HepG2 (cell line): Measurements from ENCODE around the gene WNK2.

Experiments
- PAX8 ChIP-seq: sonication (generic); formaldehyde crosslinking; IDR thresholded peaks from 2 replicates; pipeline ENCODE4 v1.8.0; 2022; ENCODE audit warnings: mild to moderate bottlenecking, missing genetic modification reagents, borderline replicate concordance
- POLR2A ChIP-seq, 2 experiments: IDR thresholded peaks; 2 replicates each; pipeline ENCODE4 v1.6.1; 2011; ENCODE audit warnings: low read depth in 2 of 2, low read length in 2 of 2, mild to moderate bottlenecking in 1 of 2, moderate library complexity in 1 of 2; ENCODE audit not compliant: insufficient read depth in 1 of 2
- TF ChIP-seq, protein P1 (sequence below): sonication (generic); formaldehyde crosslinking; conservative IDR thresholded peaks from 2 replicates; pipeline ENCODE4 v1.4.0; 2020; ENCODE audit warnings: missing genetic modification reagents

DNA sequence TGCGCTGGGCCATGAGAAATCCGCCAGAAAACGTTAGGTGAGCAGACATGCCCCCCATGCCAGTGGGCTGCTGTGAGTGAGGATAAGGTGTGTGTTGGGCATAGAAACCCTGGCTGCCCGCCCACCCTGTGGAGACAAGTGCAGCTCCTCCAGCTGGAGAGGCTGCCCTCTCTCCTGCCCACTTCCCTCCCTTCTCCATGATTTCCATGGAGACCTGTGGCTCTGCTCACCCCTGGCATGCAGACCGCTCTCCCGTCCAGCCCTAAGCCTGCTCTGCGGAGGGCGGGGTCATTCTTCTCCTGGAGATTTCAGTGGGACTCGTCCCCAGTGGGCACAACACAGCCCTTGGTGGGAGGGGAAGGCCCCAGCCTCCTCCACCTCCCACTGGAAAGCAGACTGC is 134.5 kb downstream of the WNK2 start:
- TF ChIP-seq PAX8 (CRISPR knock-in tag) (no peak), POLR2A (IDR thresholded peaks at IDR 0.05; ENCODE audit: insufficient read depth in 1 of 2, low read depth in 2 of 2, low read length in 2 of 2) (no peak)
- TF ChIP-seq, protein P1, sequence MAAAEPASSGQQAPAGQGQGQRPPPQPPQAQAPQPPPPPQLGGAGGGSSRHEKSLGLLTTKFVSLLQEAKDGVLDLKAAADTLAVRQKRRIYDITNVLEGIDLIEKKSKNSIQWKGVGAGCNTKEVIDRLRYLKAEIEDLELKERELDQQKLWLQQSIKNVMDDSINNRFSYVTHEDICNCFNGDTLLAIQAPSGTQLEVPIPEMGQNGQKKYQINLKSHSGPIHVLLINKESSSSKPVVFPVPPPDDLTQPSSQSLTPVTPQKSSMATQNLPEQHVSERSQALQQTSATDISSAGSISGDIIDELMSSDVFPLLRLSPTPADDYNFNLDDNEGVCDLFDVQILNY: no peak
